Nephron (organoid): ENCODE data around the gene ZNF679.
"Not testable (repeated sequence)": the region's sequence is repeated elsewhere in the genome, so short reads cannot be mapped to it uniquely, and the experiment has no call there.

Experiments
- H3K27ac Mint-ChIP-seq, 3 experiments: 2 replicates each; pipeline ENCODE4 v1.8.0; 2020; ENCODE audit warnings: mixed read lengths in 3 of 3, mild to moderate bottlenecking in 2 of 3, moderate library complexity in 1 of 3
- H3K27me3 Mint-ChIP-seq: 2 replicates; pipeline ENCODE4 v1.8.0; 2021; ENCODE audit warnings: low read depth, mild to moderate bottlenecking, moderate library complexity, mixed read lengths
- H3K36me3 Mint-ChIP-seq: 2 replicates; pipeline ENCODE4 v1.8.0; 2020; ENCODE audit warnings: low read depth, mixed read lengths
- H3K4me1 Mint-ChIP-seq: 2 replicates; pipeline ENCODE4 v1.8.0; 2020; ENCODE audit warnings: mixed read lengths
- H3K4me3 Mint-ChIP-seq, 3 experiments: 2 replicates each; pipeline ENCODE4 v1.8.0; 2020; ENCODE audit warnings: mild to moderate bottlenecking in 3 of 3, mixed read lengths in 3 of 3, moderate library complexity in 2 of 3
- H3K9me3 Mint-ChIP-seq: 2 replicates; pipeline ENCODE4 v1.8.0; 2020; ENCODE audit warnings: mixed read lengths
- TF ChIP-seq, protein P1 (sequence below), 3 experiments: fragments of 200-600 bp; sonication (generic); IDR thresholded peaks; one replicate each; pipeline ENCODE4 v1.5.0; 2021; ENCODE audit warnings: antibody characterized with exemption in 3 of 3; ENCODE audit not compliant: unreplicated experiment in 3 of 3

The ZNF679 gene

DNA sequence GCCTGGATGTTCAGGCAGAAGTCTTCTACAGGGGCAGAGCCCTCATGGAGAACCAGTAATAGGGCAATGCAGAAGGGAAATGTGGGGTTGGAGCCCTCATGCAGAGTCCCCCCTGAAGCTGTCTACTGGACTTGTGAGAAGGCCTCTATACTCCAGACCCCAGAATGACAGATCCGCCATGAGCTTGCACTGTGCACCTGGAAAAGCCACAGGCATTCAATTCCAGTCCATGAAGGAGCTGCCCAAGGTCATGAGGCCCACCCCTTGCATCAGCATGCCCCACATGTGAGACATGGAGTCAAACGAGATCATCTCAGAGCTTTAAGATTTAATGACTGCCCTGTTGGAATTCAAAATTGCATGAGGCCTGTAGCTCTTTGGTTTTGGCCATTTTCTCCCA is 4.9 kb upstream of the ZNF679 start:
- H3K27ac Mint-ChIP-seq, result no peak overlapping the region
- H3K4me1 Mint-ChIP-seq, result no peaks in the 10 kb centered on the region
- H3K4me3 Mint-ChIP-seq, result no peak overlapping the region
- H3K36me3 Mint-ChIP-seq, result no peaks in the 10 kb centered on the region
- H3K9me3 Mint-ChIP-seq, result peaks cover 52% of the 10 kb centered on the region
- TF ChIP-seq, protein P1, sequence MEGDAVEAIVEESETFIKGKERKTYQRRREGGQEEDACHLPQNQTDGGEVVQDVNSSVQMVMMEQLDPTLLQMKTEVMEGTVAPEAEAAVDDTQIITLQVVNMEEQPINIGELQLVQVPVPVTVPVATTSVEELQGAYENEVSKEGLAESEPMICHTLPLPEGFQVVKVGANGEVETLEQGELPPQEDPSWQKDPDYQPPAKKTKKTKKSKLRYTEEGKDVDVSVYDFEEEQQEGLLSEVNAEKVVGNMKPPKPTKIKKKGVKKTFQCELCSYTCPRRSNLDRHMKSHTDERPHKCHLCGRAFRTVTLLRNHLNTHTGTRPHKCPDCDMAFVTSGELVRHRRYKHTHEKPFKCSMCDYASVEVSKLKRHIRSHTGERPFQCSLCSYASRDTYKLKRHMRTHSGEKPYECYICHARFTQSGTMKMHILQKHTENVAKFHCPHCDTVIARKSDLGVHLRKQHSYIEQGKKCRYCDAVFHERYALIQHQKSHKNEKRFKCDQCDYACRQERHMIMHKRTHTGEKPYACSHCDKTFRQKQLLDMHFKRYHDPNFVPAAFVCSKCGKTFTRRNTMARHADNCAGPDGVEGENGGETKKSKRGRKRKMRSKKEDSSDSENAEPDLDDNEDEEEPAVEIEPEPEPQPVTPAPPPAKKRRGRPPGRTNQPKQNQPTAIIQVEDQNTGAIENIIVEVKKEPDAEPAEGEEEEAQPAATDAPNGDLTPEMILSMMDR (IDR thresholded peaks at IDR 0.05; ENCODE audit: unreplicated experiment in 3 of 3), result no peak
- H3K27me3 Mint-ChIP-seq, result no peaks in the 10 kb centered on the region

DNA sequence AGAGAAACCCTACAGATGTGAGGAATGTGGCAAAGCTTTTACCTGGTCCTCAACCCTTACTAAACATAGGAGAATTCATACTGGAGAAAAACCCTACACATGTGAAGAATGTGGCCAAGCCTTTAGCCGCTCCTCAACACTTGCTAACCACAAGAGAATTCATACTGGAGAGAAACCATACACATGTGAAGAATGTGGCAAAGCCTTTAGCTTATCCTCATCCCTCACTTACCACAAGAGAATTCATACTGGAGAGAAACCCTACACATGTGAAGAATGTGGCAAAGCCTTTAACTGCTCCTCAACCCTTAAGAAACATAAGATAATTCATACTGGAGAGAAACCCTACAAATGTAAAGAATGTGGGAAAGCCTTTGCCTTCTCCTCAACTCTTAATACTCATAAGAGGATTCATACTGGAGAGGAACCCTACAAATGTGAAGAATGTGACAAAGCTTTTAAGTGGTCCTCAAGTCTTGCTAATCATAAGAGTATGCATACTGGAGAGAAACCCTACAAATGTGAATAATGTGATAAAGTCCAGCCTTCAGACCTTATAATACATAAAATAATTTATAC is 38.2 kb downstream of the ZNF679 start:
- Mint-ChIP-seq H3K9me3 (peaks cover 31% of the 10 kb centered on the region), H3K4me3 (no peak overlapping the region), H3K27ac (no peak overlapping the region), H3K4me1 (no peaks in the 10 kb centered on the region), H3K36me3 (no peaks in the 10 kb centered on the region), H3K27me3 (no peaks in the 10 kb centered on the region)
- TF ChIP-seq, protein P1 (IDR thresholded peaks at IDR 0.05; ENCODE audit: unreplicated experiment in 3 of 3), result no peak

DNA sequence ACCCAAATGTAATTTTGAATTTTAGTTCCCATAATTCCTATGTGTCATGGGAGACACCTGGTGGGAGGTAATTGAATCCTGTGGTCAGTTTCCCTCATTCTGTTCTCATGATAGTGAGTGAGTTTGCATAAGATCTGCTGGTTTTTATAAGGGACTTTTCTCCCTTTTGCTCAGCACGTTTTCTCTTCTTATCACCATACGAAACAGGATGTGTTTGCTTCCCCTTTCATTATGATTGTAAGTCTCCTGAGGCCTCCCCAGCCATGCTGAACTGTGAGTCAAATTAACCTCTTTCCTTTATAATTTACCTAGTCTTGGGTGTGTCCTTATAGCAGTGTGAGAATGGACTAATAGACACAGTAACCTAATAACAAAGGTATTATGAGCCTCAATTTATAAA is 49.4 kb downstream of the ZNF679 start:
- no peaks in the 10 kb centered on the region for H3K4me1 Mint-ChIP-seq
- peaks cover 37% of the 10 kb centered on the region for H3K9me3 Mint-ChIP-seq
- TF ChIP-seq, protein P1 (IDR thresholded peaks at IDR 0.05; ENCODE audit: unreplicated experiment in 3 of 3), result no peak
- no peak overlapping the region for H3K27ac Mint-ChIP-seq
- no peaks in the 10 kb centered on the region for H3K36me3 Mint-ChIP-seq
- no peak overlapping the region for H3K4me3 Mint-ChIP-seq
- no peaks in the 10 kb centered on the region for H3K27me3 Mint-ChIP-seq

DNA sequence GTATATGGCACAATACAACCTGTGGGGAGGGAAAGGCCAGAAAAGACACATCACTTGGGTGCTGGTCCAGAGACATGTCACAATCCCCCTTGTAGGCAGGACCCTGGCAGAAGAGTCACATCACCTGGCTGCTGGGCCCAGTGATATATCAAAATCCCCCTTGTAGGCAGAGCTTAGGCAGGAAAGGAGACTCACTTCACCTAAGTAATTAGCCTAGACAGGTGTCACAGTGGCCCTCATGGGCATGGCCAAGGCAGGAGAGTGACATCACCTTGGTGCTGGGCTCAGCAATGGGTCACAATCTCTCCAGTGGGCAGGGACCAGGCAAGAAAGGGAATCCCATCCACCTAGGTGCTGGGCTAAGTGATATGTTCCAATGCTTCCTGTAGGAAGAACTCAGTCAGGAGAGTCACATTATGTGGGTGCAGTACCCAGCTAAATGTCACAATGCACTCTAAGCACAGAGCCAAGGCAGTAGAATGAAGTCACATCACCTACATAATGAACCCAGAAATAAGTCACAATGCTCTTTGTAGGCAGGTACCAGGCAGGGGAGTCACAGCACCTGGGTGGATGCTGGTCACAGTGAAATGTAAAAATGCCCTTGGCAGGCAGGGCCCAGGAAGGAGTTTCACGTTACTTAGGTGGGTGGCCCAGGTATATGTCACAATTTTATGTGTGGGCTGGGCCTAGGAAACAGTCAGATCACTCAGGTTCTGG is 66.6 kb downstream of the ZNF679 start:
- Mint-ChIP-seq H3K4me3 (no peak overlapping the region), H3K4me1 (no peaks in the 10 kb centered on the region), H3K27me3 (no peaks in the 10 kb centered on the region), H3K36me3 (no peaks in the 10 kb centered on the region), H3K9me3 (peaks cover 62% of the 10 kb centered on the region), H3K27ac (no peak overlapping the region)
- TF ChIP-seq, protein P1 (IDR thresholded peaks at IDR 0.05; ENCODE audit: unreplicated experiment in 3 of 3), result no peak

DNA sequence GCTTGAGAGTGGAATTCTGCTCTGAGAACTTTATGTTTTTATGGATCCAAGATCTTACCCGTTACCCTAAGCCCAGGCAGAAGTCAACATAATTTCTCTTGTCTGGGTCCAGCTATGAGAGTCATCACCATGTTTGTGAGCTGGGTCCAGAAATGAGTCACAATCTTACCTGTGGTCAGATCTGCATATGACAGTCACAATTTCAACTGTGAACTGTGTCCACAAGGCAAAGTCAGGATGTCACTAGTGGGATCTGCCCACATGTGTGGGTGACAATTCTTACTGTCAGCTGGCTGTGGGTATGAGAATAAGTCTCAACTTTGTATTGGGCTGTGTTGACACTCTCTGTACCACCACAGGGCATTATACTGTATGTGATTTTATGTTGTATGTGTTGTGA is 69.1 kb downstream of the ZNF679 start:
- H3K4me1 Mint-ChIP-seq, H3K27me3 Mint-ChIP-seq, H3K4me3 Mint-ChIP-seq, H3K36me3 Mint-ChIP-seq, H3K27ac Mint-ChIP-seq: not testable (repeated sequence)
- H3K9me3 Mint-ChIP-seq, result peaks cover 62% of the 10 kb centered on the region

DNA sequence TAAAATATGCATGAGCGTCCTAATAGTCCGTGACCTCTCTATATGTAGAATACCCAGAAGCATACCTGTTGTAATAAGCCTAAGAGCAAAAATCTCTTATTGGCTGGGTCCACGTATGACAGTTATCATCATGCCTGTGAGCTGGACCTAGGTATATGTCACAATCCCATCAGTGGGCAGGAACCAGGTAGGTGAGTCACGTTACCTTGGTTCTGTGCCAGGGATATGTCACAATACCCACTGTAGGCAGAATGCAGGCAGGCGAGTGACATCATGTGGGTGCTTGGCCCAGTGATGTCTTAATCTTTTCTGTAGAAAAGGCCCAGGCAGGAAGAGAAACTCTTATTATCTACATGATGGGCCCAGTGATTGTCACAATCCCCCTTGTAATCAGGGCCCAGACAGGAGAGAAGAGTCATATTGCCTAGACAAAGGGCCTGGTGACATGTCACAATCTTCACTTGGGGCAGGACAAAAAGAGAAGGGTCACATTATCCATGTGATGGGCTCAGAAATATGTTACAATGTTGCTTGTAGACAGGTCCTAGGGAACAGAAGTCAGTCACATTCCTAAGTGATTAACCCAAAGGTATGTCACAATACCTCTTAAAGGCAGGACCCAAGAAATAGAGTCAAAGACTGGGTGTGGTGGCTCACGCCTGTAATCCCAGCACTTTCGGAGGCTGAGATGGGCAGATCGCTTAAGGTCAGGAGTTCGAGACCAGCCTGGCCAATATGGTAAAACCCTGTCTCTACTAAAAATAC is 72.5 kb downstream of the ZNF679 start:
- no peaks in the 10 kb centered on the region for H3K4me1 Mint-ChIP-seq
- H3K27ac Mint-ChIP-seq, result no peak overlapping the region
- H3K36me3 Mint-ChIP-seq, result no peaks in the 10 kb centered on the region
- TF ChIP-seq, protein P1 (IDR thresholded peaks at IDR 0.05; ENCODE audit: unreplicated experiment in 3 of 3), result no peak
- H3K9me3 Mint-ChIP-seq, result peaks cover 56% of the 10 kb centered on the region
- H3K4me3 Mint-ChIP-seq, result no peak overlapping the region
- H3K27me3 Mint-ChIP-seq, result no peaks in the 10 kb centered on the region
